ENCODE results near the gene NTSR1.

DNA sequence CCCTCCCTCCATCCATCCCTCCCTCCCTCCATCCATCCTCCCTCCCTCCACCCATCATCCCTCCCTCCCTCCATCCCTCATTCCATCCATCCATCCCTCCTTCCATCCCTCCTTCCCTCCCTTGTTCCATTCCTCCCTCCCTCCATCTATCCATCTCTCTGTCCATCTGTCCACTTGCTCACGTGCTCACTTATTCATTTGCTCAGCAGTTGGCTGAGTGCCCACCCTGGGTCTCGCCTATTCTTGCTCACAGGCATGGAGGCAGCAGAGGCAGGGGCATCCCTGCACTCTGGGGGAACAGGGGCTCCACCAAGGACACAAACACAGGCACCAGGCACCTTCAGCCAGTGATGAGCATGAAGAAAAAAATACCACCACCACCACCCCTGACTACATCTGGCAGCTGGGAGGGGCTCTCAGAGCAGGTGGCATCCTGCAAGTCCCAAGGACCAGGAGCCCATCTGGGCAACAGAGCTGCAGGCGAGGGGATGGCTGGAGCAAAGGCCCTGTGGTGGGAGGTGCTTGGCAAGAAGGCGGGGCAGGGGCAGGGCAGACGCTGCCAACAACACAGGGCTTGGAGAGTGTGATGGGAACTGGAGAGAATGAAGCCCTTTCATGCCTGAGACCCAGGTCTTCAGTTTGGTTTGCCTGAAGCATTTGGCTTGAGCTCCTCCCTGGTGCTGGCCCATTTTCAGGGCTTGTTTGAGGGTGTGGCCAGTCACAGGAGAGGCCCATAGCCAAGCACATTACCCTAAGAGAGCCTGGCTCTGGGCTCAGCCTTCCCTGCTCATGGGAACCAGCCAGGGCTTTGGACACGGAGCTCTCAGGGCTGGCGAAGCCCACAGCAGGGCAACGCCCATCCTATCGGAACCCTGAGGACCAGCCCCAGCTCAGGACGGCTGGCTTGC is 47.4 kb downstream of the NTSR1 start:
- TF ChIP-seq, protein P1, sequence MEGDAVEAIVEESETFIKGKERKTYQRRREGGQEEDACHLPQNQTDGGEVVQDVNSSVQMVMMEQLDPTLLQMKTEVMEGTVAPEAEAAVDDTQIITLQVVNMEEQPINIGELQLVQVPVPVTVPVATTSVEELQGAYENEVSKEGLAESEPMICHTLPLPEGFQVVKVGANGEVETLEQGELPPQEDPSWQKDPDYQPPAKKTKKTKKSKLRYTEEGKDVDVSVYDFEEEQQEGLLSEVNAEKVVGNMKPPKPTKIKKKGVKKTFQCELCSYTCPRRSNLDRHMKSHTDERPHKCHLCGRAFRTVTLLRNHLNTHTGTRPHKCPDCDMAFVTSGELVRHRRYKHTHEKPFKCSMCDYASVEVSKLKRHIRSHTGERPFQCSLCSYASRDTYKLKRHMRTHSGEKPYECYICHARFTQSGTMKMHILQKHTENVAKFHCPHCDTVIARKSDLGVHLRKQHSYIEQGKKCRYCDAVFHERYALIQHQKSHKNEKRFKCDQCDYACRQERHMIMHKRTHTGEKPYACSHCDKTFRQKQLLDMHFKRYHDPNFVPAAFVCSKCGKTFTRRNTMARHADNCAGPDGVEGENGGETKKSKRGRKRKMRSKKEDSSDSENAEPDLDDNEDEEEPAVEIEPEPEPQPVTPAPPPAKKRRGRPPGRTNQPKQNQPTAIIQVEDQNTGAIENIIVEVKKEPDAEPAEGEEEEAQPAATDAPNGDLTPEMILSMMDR (IDR thresholded peaks at IDR 0.05; ENCODE audit: insufficient read depth, low read length), result no peak
- TF ChIP-seq POLR2AphosphoS5 (IDR thresholded peaks at IDR 0.05; ENCODE audit: low read depth), result no peak
- no peak for TF ChIP-seq SPI1 (IDR thresholded peaks at IDR 0.05; ENCODE audit: borderline replicate concordance, low read depth)
- no peak for TF ChIP-seq GABPA (IDR thresholded peaks at IDR 0.05; ENCODE audit: low read depth)
- TF ChIP-seq, protein P2, sequence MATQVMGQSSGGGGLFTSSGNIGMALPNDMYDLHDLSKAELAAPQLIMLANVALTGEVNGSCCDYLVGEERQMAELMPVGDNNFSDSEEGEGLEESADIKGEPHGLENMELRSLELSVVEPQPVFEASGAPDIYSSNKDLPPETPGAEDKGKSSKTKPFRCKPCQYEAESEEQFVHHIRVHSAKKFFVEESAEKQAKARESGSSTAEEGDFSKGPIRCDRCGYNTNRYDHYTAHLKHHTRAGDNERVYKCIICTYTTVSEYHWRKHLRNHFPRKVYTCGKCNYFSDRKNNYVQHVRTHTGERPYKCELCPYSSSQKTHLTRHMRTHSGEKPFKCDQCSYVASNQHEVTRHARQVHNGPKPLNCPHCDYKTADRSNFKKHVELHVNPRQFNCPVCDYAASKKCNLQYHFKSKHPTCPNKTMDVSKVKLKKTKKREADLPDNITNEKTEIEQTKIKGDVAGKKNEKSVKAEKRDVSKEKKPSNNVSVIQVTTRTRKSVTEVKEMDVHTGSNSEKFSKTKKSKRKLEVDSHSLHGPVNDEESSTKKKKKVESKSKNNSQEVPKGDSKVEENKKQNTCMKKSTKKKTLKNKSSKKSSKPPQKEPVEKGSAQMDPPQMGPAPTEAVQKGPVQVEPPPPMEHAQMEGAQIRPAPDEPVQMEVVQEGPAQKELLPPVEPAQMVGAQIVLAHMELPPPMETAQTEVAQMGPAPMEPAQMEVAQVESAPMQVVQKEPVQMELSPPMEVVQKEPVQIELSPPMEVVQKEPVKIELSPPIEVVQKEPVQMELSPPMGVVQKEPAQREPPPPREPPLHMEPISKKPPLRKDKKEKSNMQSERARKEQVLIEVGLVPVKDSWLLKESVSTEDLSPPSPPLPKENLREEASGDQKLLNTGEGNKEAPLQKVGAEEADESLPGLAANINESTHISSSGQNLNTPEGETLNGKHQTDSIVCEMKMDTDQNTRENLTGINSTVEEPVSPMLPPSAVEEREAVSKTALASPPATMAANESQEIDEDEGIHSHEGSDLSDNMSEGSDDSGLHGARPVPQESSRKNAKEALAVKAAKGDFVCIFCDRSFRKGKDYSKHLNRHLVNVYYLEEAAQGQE (IDR thresholded peaks at IDR 0.05; ENCODE audit: insufficient replicate concordance, low read depth), result no peak
